ENCODE results near the gene CATSPERB.

DNA sequence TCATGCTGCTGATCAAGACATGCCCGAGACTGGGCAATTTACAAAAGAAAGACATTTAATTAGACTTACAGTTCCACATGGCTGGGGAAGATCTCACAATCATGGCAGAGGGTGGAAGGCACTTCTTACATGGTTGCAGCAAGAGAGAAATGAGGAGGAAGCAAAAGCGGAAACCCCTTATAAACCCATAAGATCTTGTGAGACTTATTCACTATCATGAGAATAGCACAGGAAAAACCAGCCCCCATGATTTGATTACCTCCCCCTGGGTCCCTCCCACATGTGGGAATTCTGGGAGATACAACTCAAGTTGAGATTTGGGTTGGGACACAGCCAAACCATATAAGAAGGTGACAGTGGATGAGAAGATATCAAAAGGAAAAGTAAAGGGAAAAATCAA, 78.4 kb downstream of the CATSPERB start:
- TF ChIP-seq, protein P1, sequence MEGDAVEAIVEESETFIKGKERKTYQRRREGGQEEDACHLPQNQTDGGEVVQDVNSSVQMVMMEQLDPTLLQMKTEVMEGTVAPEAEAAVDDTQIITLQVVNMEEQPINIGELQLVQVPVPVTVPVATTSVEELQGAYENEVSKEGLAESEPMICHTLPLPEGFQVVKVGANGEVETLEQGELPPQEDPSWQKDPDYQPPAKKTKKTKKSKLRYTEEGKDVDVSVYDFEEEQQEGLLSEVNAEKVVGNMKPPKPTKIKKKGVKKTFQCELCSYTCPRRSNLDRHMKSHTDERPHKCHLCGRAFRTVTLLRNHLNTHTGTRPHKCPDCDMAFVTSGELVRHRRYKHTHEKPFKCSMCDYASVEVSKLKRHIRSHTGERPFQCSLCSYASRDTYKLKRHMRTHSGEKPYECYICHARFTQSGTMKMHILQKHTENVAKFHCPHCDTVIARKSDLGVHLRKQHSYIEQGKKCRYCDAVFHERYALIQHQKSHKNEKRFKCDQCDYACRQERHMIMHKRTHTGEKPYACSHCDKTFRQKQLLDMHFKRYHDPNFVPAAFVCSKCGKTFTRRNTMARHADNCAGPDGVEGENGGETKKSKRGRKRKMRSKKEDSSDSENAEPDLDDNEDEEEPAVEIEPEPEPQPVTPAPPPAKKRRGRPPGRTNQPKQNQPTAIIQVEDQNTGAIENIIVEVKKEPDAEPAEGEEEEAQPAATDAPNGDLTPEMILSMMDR (IDR thresholded peaks at IDR 0.05): no peak
- no peak for TF ChIP-seq POLR2A (IDR thresholded peaks at IDR 0.05)
- no peak for TF ChIP-seq EP300 (IDR thresholded peaks at IDR 0.05; ENCODE audit: low read depth)

All from transverse colon (tissue), 3 donors.